Eye (tissue), 1 donor: ENCODE data around the gene VPS45.
A peak's percentile ranks its signal among the peaks of the same experiment; 100 is the strongest.
"Not testable (repeated sequence)": the region's sequence is repeated elsewhere in the genome, so short reads cannot be mapped to it uniquely, and the experiment has no call there.

Source experiments
- DNase-seq: peaks from one replicate; pipeline ENCODE4 v3.0.0-alpha.2; 2015

VPS45 gene

DNA sequence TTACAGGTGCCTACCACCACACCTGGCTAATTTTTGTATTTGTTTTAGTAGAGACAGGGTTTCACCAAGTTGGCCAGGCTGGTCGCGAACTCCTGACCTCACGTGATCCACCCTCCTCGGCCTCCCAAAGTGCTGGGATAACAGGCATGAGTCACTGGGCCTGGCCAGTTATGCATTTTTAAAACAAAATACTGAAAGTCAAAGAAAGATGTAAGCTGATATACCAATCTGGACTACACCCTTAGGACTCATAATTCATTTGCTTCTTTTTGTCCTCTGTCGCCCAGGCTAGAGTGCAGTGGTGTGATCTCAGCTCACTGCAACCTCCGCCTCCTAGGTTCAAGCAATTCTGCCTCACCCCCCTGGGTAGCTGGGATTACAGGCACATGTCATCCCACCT lies 67.8 kb downstream of the VPS45 start:
- not testable (repeated sequence) for DNase-seq

DNA sequence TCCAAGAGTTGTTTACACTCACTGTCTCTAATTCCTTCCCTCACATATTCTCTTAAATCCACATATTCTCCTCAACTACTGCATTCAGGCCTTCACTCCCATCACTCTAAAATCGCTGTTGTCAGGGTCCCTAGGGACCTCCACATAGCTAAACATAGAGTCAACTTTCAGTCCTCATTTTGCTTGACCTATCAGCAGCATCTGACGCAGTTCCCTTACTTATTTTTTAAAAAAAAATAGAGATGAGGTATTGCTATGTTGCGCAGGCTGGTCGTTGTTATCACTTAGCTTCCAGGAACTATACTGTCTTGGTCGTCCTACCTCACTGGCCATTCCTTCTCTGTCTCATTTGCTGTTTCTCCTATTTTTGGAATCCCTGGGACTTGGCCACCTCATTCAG lies 70.5 kb downstream of the VPS45 start:
- no peak for DNase-seq

DNA sequence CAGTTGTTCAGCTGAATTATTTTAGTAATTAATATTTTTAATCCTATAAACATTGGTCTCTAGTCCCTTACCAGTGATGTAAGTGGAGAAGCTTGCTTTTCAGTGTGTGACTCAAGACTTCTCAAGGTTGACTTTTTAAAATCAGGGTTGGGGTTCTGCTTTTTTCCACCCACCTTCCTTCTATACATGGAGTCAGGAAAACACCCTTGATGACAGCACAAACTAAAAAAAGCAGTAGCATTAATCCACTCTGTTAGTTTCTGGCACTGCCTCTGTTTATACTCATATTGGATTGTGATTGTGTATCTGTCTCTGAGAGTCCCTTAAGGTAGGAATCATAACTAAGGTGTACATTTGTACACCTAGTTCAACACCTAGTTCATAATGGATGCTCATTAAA lies 73.9 kb downstream of the VPS45 start:
- DNase-seq: no peak

DNA sequence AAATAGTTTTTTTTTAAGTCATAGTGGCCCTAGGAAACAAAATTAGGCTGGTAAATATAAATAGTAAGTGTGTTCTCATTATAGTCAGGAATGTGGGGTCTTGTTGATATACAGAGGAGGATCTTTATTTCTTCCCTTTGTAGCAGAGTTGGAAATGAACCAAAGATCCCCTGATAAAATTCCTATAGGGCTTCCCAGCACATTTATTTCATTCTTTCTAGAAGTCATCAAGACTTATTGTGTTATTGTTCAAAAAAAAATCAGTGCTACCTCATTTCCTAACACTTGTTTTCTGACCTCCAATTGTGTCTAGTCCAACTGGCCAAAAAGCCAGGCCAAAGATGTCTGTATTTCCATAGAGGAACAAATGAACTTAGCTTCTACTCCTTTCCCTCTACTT lies 74.5 kb downstream of the VPS45 start:
- no peak for DNase-seq

DNA sequence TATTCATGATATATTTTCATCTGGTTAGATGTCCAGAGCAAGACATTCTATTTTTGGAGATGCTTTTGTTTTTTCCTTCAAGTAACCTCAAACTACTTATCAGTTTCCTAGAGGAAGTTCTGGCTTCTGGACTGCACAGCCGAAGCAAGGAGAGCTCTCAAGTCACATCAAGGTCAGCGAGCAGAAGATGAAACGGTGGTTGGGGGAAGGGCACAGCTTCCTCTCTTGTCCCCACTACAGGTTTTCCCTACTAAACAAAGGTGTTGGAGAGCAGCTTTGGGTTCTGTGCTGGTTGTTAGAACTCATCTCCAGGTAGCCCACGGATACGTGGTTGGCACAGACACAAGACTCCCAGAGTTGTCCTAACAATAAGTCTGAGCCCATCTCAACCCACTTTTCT lies 77.0 kb downstream of the VPS45 start:
- no peak for DNase-seq

DNA sequence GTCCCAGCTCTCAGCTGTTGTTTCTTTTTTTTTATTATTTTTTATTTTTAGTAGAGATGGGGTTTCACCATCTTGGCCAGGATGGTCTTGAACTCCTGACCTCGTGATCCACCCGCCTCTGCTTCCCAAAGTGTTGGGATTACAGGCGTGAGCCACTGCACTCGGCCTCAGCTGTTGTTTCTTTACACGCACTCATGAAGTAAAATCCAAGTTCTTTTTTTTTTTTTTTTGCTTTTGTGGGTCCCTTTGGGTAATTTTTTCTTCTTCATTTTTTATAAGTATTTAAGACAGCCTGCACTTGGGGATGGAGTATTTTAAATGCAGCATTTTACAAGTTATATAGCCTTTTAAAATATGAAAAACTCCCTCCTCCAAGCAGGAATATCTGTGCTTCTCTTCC lies 78.4 kb downstream of the VPS45 start:
- not testable (repeated sequence) for DNase-seq

DNA sequence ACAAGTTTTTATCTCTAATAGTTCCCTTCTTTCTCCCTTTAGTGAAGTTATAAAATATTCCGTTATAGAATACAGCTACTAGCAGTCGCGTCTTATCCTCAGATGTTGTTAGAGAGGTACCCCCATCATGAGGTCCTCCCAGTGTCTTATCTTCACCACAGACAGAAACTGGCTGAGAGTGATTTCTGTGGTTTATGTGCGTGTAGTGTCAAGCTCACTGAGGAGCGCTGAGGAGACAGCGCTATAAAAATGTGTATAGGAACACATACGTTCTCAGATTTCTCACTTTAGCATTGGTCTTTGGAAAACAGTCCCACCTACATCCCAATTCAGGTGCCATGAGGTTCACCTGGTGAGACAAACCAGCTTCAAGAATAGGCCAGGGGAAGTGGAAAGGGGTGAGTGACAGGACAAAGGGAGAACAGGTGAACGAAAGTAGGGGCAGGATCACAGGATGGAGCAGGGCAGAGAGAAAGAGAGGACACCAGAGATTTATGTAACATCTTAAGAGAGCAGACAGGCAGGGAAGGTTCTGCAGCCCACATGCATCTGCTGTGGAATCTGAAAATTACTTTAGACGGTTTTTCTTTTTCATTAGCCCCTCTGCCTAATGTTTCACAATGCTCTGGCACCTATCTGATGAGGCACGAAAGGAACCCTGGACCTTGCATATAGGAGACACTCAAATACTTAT lies 79.4 kb downstream of the VPS45 start:
- no peak for DNase-seq

DNA sequence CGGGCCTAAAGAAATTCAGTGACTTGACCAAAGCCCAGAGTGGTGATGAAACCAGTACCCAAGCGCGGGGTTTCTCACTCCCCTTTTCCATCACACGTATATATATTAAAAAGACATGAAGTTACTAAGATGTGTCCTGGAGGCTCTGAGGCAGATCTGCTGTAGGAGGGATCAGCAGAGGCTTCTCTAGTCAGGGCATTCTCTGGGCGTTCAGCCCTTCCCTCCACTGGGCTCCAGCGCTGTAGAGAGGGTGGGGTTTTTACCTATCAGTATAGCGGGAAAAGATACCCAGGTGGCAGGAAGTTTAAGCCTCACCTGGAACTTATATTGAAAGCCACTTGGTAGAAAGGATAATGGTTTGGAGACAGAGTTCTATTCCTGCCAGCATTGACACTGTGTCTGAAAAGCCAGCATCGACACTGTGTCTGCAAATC lies 81.3 kb downstream of the VPS45 start:
- DNase-seq: no peak

DNA sequence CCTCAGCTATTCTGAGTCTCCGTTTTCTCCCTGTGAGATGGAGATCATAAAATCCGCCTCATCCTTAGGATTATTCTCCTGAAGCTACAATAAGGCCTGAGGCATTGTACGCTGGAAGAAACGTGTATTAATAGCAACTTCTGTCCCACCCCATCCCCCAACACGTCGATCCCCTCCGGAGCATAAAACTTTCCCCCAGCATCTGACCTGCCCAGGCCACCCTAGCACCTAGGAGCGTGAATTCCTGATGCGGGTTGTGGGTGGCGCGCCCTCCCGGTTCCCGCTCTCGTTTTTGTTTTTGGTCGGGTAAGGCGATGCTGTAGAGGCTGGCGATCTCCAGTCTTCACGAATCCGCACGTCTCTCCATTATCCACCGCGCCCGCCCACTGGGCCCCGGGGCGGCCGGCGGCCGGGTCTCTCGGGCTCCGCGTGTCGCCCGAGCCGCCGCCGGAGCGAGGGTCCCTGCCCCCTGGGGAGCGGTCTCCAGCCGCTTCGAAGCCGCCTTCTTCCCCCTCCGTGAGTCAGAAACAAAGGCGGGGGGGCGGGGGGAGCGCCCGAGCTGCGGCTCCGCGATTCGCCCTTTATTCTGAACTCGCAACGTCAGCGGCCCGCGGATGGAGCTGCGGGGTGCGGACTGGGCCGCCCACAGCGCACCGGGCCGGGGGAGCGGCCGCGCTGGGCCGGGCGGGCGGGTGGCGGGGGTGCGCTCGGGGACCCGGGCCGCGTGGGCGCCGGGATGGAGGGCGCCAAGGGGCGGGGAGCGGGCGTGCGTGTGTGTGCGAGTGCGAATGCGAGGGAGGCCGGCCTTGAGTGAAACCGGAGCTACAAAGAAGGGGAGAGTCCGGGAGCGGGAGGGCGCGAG lies 81.9 kb downstream of the VPS45 start, which contains the start of gene PLEKHO1:
Gene PLEKHO1 (plus strand): TSS at position 646 of the 862 bp plus-strand sequence. CDS start 342 bp downstream, outside the sequence.
- peak; percentile 86 for DNase-seq

DNA sequence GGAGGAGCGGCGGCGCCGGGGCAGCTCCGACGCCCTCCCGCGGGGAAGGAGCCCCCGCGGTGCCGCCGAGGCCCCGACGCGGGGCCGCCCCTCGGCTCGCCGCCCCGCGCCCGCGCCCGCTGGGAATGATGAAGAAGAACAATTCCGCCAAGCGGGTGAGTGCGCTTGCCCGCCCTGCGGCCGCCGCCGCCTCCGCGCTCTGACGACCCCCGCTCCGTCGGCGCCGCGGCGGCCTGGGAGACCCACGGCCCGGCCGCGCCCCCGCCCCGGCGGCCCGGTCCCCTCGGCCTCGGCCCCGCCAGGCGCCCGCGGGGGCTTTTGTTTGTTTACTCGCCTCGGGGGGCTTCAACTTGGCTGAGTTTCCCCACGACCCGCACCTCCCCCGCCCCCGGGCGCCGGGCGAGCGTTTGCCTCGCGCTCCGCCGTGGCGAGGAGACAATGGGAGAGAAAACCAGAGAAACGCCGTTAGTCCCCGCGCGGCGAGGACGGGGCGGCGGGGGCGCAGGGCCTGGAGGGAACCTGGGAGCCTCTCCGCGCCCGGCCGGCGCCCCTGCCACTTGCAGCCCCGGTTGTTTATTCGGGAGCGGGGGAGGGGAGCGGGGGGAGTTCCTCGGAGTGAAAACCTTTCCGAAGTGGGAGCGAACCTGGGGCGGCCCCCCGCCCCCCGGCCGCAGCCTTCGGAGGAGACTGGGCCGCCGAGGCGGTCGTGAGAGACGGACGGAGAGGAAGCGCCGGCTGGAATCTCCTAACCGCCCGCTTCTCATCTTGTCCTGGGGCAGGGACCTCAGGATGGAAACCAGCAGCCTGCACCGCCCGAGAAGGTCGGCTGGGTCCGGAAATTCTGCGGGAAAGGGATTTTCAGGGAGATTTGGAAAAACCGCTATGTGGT lies 82.8 kb downstream of the VPS45 start:
- peak; percentile 74 for DNase-seq

DNA sequence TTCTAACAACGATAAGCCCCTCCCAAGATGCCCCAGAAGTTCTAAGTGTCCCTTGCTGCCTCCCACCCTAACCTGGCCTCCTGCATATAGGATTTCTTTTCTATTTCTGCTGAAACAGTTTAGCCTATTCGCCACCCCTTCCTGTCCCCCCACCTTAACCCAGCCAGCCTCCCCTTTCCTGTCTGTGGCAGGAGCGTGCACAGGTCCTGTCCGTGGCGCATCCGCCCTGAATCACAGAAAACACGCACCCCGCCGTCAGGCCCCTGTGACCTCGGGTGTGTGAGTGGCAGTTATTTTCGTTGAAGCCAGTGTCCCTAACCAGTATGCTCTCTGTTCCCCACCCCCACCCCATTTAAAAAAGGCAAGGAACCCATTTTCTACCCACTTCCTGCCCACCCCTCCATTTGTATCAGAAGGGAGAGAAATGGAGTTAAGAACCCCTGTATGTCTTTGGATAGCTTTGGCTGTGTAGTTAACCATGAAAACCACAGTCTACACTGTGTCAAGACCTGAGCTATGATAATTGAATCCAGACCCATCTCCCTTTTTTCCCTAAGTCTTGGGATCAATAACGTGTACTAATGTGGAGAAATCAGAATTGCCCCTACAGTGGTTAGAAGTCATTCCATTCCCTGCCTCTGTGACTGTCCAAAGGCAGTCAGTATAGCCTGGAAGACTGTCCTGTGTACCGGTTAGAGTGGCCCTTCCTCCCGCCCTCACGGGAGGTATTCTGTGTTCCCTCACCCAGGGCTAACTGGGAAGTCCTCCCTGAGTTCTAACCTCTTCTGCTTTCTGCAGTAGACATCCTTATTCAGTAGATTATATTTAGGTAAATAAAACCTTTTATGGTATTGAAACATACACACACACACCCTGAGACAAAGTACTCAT lies 84.0 kb downstream of the VPS45 start:
- DNase-seq: peak; percentile 33

DNA sequence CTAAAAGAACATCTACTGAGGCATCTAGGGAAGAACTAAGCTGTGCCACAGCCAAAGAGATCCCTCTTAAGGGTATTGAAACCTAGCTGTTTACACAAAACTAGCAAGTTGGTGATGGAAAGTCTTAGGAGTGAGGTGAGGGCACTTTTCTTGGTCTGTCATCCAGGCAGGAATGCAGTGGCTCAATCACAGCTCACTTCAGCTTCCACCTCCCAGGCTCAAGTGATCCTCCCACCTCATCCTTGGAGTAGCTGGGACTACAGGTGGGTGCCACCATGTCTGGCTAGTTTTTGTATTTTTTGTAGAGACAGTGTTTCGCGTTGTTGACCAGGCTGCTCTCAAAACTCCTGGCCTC lies 84.6 kb downstream of the VPS45 start:
- no peak for DNase-seq

DNA sequence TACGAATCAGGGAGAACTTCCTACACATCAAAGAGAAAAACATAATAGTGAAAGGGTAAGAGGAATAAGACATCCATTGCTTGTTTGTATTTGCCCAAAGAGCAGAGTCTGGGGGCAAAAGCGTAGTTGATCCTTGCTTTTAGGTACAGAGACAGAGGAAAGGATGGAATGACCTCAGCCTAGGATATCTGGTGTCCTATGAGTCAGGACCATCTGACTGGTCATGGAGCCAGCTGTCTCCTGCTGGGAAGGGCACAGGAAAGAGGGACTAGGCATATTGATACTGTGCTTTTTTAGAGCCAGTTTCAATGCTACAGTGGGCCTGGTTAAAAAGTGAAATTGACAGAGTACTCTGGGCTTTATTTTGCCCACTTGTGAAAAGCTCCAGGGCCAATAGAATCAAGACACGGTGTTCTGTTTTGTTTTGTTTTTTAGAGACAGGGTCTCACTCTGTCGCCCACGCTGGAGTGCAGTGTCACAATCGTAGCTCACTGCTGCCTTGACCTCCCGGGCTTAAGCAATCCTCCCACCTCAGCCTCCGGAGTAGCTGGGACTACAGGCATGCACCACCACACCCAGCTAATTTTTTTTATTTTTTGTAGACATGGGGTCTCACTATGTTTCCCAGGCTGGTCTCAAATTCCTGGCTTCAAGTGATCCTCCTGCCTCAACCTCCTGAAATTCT lies 85.3 kb downstream of the VPS45 start:
- DNase-seq: no peak

DNA sequence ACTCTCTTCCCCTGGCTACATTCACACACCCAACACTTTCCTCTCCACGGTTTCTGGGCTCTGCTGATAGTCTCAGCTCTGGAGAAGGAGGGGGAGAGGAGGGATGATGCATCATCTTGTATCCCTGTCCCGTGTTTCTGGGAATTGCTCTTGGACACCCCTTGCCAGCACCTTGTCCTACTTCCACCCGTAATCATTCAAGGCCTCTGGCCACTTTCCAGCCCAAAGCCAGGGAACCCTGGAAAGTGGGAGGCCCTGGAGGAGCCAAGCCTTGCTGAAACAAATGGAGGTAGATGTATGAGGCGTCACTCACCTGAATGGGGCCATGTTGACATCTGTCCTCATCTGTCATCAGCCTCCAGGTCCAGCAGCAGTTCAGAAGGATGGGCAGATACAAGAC lies 86.6 kb downstream of the VPS45 start:
- no peak for DNase-seq

DNA sequence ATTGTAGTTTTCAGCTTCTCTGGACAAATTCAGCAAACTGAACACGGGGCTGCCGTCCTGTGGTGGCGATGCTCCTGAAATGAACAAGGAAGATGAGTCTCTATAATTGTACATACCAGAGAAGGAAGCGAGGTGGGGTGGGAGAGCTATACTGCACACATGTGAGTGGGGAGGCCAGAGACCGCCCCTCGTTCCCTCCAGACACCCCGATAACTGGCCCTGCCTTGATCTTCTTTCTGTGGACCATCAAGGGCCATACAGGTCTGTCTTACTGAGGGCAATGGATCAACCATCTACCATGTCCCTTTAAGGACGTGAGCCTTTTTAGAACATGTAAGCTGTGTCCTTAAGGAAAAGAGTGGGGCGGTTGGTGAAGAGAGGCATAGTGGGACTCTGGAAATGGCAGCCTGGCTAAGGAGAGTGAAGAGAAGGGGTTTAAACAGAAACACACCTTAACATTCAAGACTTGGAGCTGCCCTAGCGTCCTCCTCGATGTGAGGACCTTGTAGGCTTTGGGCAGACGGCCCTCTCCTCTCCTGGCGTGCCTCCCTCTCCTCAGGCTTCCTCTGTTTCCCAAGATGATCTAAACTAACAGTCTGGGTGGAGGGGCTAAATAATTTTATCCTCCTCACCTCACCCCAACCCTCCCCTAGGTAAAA lies 88.0 kb downstream of the VPS45 start:
- DNase-seq: no peak

DNA sequence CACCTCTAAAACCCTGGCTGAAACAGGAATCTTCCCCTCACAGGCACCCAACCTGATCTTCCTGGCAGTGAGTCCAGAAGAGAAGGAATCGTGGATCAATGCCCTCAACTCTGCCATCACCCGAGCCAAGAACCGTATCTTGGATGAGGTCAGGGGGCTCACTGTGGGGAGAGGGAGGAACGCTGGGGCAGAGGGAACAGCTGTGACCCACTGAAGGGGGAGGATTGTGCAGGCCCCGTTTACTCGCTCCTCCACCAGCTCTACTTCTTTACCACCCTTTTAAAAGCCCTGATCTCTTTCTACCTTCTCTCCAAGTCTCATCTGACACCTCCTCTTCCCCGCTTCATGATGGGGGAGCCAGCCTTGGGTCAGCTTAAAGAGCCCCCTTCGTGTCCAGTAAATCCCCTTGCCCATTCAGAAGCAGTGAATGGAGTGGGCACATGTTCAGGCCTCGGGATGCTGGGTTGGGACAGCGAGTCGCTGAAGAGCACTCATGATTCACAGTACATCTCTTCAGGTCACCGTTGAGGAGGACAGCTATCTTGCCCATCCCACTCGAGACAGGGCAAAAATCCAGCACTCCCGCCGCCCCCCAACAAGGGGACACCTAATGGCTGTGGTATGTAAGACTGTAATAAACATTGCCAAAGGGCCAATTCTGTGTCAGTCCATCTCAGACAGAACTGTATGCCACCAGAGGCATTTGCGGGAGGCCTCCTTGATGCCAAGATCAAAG lies 89.5 kb downstream of the VPS45 start:
- no peak for DNase-seq

DNA sequence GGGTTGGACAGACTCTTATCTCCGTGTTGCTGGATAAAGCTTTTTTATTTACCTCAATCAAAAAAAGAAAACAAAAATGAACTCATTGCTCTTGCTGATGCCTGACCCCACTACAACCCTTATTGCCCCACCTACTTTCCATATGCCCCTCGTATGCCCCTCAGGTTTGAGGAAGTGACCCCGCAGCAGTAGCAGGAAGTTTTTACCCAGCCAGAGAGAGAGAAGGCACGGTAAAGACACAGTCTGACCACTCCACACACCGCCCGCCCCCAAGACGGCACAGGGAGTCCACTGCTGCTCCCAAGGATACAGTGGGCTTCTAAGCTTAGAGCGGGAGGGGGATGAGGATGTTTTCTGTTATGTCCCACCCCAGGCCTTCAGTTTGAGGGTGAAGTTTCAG lies 92.0 kb downstream of the VPS45 start:
- no peak for DNase-seq

DNA sequence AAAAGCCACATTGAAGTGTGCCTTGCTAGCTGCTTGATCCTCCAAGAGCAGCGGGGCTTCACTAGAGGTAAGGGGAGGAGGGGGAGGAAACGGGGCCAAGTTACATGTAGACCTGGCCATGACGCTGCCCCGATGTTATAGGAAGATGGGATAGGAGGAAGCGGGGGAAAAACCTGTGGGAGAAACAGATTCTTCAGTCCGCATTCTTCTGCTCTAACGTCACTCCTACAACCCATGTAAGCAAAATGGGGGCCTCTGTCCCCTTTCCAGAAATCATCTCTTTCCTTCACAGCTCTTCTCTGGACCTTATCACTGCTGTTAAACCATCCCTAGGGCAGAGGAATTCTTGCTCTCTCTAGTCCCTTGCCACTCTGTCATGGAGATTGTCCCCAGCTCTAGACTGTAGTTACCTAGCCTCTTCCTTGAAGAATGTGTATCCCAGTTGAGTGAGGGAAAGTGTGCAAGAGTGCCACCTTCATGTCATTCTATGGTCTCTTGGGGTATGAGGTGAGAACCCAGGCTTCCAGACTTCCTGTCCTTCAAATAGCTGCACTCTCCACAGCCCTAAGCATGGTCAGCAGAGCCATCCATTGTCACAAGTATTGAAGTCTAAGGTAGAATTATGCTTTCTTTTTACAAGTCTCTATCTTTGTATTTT lies 93.5 kb downstream of the VPS45 start:
- DNase-seq: peak; percentile 23

DNA sequence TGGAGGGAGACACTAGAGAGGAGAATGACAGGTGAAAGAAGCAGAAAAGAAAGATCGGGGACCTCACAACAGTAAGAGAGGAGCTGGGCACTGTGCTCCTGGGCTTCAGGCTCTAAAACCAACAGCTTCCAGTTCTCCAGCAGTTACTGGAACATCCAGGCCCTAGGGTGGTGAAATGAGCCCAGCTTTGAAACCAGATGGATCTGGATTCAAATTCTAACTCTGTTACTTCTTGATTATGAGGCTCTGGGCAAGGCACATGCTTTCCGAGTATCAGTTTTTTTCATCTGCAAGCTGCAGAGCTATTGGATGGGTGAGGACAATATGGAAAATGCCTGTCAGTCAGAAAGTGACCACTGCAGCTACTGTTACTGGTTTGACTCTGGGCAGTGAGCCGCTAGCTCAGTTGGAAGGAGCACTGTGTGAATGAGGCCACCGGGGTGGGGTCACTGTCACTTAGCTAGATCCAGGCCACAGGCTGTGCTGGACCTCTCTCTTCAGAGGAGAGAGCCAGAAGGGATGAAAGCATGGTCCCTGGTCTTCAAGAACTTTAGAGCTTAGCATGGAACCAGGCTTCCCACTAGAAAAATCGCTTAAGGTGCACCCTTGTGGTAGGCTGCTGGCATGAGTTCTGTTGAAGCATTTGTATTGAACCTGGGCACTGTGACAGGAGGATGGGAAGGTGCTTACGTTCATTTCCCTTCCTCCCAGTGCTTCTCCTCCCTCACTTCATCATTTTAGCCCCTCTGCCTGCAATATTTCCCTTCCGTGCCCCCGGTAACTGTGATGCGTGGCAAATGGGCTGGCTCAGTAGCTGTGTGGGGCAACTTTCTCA lies 94.4 kb downstream of the VPS45 start:
- peak; percentile 50 for DNase-seq
